Lower lobe of right lung (tissue), 2 donors: ENCODE measurements around the gene A1BG. TPM values are rescaled to one million over a fixed set of nuclear protein-coding genes. Genes with fewer than 3 reads are reported as not detected.

ENCODE experiments used
- ATAC-seq, 2 donors: fragments of 200-7000 bp; cut with Tn5 transposase; one replicate each; pipeline ENCODE4 v1.9.1; 2020 to 2022; ENCODE audit warnings: mild to moderate bottlenecking in 2 of 2, moderate library complexity in 2 of 2
- DNase-seq: peaks from one replicate; pipeline ENCODE4 v3.0.0-alpha.2; 2020
- H3K27ac ChIP-seq: fragments of 200-600 bp; one replicate; pipeline ENCODE4 v1.8.0; 2022
- H3K27me3 ChIP-seq: fragments of 200-600 bp; one replicate; pipeline ENCODE4 v1.8.0; 2022; ENCODE audit warnings: low read depth
- H3K36me3 ChIP-seq: fragments of 200-600 bp; one replicate; pipeline ENCODE4 v1.8.0; 2022; ENCODE audit warnings: mild to moderate bottlenecking
- H3K4me1 ChIP-seq: fragments of 200-600 bp; one replicate; pipeline ENCODE4 v1.8.0; 2022
- H3K4me3 ChIP-seq: fragments of 200-600 bp; one replicate; pipeline ENCODE4 v1.8.0; 2022; ENCODE audit warnings: mild to moderate bottlenecking
- H3K9me3 ChIP-seq: fragments of 200-600 bp; one replicate; pipeline ENCODE4 v1.8.0; 2022
- CTCF ChIP-seq: fragments of 200-600 bp; IDR thresholded peaks from one replicate; pipeline ENCODE4 v1.8.0; 2022; ENCODE audit warnings: antibody characterized with exemption, mild to moderate bottlenecking
- intact Hi-C: fragments of 100-400 bp; cut with DNase I; formaldehyde crosslinking; loops from one replicate; pipeline ENCODE4 v1.11.0; 2022
- total RNA-seq: library from RNA; stranded (reverse); fragmentation: NEBNext Ultra II Directional; extraction: Animal tissue kit (Norgen Biotek cat#: 25700); gene quantifications from one replicate; pipeline ENCODE4 v1.2.1, GENCODE V29; 2021
- donor health status: DM: no; HTN: yes; CAD: no; lungs with severe emphysema.

A1BG gene
- total RNA-seq, 1 donor from 2014 or later, result 14.0 TPM

- ATAC-seq, result no peak
- TF ChIP-seq CTCF, result no peak
- Histone ChIP-seq H3K4me3 (no peak overlapping the region), H3K36me3 (peaks cover 51% of the 10 kb centered on the region), H3K4me1 (peaks cover 13% of the 10 kb centered on the region), H3K9me3 (no peaks in the 10 kb centered on the region), H3K27ac (no peak overlapping the region), H3K27me3 (no peaks in the 10 kb centered on the region)
- intact Hi-C loops, result no loop called here
- DNase-seq, result no peak
Measured at GRCh38 chr19:58307736-58308135, 45.6 kb downstream of the A1BG start.

- peak overlapping the region; percentile 94 for H3K27ac ChIP-seq
Measured at GRCh38 chr19:58305932-58306323, 47.4 kb downstream of the A1BG start.

DNA sequence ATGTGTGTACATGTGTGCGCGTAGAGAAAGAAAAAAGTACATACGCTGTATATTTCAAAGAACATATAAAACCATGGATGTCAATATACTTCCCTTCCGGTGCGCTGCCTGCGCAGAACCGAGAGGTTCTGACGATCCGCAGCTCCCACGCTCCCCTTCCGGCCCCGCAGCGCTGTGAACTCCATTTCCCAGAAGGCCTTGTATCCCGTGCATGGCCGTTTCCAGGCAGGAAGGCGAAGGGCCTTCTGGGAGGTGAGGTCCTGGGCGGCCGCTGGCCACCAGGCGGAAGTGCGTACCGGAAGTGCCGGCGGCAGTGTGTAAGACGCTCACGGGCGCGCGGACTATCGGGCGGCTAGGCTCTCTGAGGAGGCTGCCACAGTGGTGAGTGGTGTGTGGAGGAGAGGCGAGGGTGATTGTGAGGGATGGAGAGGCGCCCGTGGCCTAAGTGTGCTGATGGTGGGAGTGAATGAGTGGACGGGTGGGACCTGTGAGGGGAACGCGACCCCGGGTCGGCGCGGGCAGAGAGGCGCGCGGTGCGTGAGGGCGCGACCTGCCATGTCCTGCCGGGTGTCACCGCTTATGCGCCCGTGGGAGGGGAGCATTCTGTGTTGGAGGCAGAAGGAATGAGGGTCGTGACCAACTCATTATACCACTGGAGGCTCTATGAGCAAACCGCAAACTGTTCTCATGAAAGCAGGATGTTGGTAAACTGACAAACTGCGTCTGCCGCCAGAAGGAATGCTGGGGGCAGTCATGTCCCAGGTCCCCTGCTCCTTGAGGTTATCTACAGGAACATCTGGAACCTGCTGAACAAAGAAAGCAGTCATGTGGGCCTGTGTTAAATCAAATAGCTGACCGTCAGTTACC lies 48.0 kb downstream of the A1BG start, which contains the start of gene ERVK3-1:
Gene ERVK3-1 (plus strand): TSS at position 313 of the 867 bp plus-strand sequence. CDS start 6,792 bp downstream, outside the sequence.
- ATAC-seq (peak; percentile 100), DNase-seq (peak; percentile 99)
- H3K9me3 ChIP-seq, result peaks cover 4% of the 10 kb centered on the region
- intact Hi-C loops, result no loop called here
- TF ChIP-seq CTCF, result no peak
- H3K27ac ChIP-seq, result peak within 1 kb of the TSS; percentile 94
- peaks cover 39% of the 10 kb centered on the region for H3K36me3 ChIP-seq
- peak within 1 kb of the TSS; percentile 87 for H3K4me3 ChIP-seq
- H3K4me1 ChIP-seq, result peaks cover 13% of the 10 kb centered on the region
- no peaks in the 10 kb centered on the region for H3K27me3 ChIP-seq

More at GRCh38 chr19:58305932-58306323, 47.4 kb downstream of the A1BG start:
- H3K4me3 ChIP-seq, result peak overlapping the region; percentile 87
- no peak for ATAC-seq
- DNase-seq, result no peak
- no peak for TF ChIP-seq CTCF
- H3K4me1 ChIP-seq, result peaks cover 13% of the 10 kb centered on the region
- intact Hi-C loops, result no loop called here
- peaks cover 33% of the 10 kb centered on the region for H3K36me3 ChIP-seq
- no peaks in the 10 kb centered on the region for H3K27me3 ChIP-seq
- H3K9me3 ChIP-seq, result no peaks in the 10 kb centered on the region

- intact Hi-C loops, result no loop called here
- ATAC-seq, result peak; percentile 2 to 26
- Histone ChIP-seq H3K4me3 (peak overlapping the region; percentile 87), H3K9me3 (peaks cover 4% of the 10 kb centered on the region), H3K36me3 (peaks cover 38% of the 10 kb centered on the region), H3K4me1 (peaks cover 13% of the 10 kb centered on the region), H3K27ac (peak overlapping the region; percentile 94), H3K27me3 (no peaks in the 10 kb centered on the region)
- no peak for TF ChIP-seq CTCF
- DNase-seq, result no peak
Measured at GRCh38 chr19:58304748-58305064, 48.6 kb downstream of the A1BG start.

- ATAC-seq (no peak), DNase-seq (no peak)
- peak overlapping the region; percentile 94 for H3K27ac ChIP-seq
- intact Hi-C loops, result no loop called here
- peak overlapping the region; percentile 87 for H3K4me3 ChIP-seq
- TF ChIP-seq CTCF, result no peak
- H3K36me3 ChIP-seq, result peaks cover 34% of the 10 kb centered on the region
- H3K9me3 ChIP-seq, result peaks cover 4% of the 10 kb centered on the region
- H3K4me1 ChIP-seq, result peaks cover 13% of the 10 kb centered on the region
- H3K27me3 ChIP-seq, result no peaks in the 10 kb centered on the region
Measured at GRCh38 chr19:58304255-58304654, 49.0 kb downstream of the A1BG start.
